NCI-H146 treated with DMSO at 0.1 percent for 48 hours (cell line): Measurements from ENCODE around the gene SLC40A1.

Experiments used
- DNase-seq: peaks from one replicate; lab custom pipeline; 2025; ENCODE audit not compliant: unreplicated experiment; lab: John Stamatoyannopoulos, UW

Gene SLC40A1

GRCh38 chr2:189574793-189575475, 5.7 kb downstream of the SLC40A1 start:
- no peak for DNase-seq

DNA sequence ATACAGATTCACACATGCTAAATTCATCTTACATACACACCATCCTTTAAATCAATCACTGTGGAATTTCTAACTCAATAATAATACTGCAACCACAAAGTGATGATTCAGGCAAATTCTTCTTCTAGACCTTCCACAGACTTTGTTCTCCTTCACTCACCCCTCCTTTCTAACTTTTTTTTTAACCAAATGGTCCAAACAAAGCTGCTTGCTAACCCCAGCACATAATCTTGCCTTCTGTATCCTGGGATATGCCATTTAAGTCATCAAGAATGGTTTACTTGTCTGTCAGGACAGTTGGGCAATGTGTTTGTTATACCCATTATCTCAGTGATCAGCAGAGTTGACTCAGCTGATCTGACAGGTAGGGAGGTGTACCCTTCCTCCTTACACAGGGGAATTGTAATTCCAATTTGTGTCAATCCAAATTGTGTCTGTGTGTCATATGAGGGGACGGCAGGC, 10.0 kb downstream of the SLC40A1 start:
- no peak for DNase-seq

DNA sequence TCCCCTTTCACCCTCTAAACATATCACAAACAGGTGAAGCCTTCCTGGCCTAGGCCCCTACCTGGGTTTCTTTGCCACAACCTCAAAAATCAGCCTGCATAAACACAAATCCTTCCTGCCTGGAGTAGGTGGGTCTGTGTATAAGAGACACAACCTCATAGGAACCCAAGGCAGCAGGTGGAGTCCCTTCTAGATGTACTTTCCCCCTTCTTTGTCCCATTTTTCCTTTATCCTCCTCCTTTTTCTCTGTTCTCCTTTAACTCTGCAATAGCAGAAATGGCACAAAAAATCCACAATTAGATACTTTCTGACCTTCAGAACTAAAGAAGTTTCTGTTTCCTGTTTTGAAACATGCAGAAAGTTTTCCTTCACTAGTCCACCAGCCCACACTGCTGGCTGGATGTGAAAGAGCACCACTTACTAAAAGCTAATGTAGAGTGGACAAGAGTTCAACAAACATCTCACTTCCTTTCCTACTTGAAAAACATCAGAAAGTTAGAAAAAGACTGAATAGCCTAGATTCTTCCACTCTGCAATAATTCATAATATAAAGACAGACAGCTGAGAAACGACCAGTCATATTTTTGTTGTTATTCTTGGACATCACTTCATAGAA, 11.2 kb downstream of the SLC40A1 start:
- DNase-seq, result no peak

- no peak for DNase-seq
These were observed 14.5 kb downstream of the SLC40A1 start for GRCh38 chr2:189566046-189566445.

DNA sequence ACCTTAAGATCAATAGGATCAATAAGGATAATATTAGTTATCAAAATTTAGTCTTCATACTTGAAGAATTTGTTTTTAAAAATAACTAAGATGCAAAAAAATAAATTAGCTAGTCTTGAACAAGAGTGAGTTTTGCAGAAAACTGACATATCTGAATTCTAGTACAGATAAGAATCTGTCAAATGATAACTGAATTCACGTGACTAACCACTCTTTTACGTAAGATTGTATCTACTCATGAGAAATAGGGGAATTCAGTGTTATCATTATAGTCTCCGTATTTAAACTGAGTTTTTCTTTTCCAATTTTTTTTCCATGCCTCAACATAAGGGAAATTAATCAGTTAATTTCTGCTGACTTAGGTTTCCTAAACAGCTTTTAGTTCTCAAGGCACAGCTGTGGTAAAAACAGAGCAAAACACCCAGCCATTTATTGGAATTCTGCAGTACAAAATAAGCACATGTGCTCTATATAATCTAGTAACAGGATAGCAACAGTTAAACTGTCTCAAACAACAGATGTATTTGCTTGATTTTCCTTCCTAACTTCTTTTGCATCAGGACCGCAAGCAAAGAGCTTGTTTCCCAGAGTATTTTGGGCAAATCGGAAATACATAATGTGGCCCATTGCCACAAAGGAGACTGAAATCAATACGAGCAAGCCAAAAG, 19.1 kb downstream of the SLC40A1 start:
- DNase-seq, result no peak

DNA sequence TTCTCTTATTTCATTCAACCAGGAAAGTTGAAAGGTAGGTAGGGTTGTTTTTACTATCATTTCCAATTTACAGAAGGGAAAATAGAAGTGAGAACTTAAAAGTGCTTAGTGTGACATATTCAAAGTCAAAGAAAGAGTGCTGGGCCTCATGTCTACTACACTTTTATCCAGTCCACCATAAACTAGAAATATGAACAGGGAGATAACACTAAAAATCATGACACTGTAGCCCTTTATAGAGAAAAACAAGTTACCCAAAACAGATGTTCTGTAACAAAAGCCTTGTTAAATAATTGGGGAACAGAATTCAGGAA, 20.4 kb downstream of the SLC40A1 start:
- no peak for DNase-seq

DNA sequence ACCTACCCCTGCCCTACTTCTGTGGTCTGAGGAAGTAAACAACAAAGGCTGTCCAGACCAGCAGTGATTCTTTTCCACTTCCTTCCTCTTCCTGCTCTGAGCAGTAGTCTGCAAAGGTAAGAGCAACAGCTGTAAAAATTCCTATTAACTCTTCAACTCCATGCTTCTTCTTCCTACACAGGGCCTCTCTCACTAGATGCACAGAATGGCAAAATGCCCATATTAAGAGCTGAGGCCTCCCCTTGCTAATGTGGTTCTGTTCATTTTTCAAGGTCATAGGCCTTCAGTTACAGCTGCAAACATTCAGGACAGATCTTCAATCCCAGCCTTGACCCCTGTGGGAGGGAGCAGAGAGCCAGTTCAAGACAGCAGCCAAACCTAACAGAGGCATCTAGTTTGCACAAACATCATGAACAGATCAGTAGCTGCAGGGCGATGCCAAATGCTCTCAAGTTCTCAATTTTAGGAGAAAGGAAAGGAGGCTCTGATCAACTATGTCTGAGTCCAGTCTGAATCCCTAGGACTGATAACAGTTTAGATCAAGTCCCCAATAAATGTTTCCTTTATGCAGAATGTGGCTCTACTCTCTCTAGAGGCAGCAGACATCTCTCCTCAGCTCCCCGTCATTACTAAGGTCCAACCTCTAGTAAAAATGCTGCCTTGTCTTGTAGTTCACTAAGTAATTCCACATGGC, 20.9 kb downstream of the SLC40A1 start:
- DNase-seq, result no peak

DNA sequence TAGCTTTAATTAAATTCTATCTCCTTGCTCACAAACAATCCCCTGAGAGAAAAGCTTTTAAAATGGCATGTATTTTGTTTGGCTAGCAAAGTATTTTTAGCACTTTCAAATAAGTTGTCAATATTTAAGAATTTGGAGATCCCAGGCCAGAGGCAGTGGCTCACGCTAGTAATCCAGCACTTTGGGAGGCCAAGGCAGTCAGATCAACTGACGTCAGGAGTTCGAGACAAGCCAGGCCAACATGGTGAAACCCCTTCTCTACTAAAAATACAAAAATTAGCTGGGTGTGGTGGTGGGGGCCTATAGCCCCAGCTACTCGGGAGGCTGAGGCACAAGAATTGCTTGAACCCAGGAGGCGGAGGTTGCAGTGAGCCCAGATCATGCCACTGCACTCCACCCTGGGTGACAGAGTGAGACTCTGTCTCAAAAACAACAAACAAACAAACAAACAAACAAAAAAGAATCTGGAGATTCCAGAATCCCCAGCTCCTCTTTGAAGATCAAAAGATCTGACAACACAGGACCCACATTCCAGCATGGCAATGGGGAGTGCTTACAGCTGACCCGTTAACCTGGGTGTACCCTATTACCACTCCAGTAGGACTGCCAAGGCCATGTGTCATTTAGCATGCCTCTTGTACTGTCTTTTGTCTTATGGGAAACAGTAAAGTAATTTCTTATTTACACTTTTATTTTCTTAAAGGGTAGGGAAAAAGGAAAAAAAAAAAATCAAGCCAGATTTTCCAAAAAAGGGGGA, 21.9 kb downstream of the SLC40A1 start:
- DNase-seq, result no peak

- no peak for DNase-seq
These were observed 23.2 kb downstream of the SLC40A1 start for GRCh38 chr2:189557373-189557772.

DNA sequence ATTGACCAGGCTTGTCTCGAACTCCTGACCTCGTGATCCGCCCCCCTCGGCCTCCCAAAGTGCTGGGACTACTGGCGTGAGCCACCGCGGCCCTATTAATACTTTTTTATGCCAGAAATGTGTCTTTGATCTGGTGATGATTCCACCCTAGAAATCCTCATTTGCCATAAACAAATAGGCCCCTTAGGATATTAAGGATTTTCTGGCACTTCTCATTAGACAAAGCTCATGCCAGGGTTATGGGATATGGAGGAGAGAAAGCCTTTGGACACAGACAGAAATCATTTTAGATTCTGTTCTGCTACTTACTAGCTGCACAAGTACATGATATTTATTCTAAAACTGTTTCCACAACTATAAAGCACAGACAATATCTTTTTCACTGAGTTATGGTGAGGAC, 24.1 kb downstream of the SLC40A1 start:
- no peak for DNase-seq

DNA sequence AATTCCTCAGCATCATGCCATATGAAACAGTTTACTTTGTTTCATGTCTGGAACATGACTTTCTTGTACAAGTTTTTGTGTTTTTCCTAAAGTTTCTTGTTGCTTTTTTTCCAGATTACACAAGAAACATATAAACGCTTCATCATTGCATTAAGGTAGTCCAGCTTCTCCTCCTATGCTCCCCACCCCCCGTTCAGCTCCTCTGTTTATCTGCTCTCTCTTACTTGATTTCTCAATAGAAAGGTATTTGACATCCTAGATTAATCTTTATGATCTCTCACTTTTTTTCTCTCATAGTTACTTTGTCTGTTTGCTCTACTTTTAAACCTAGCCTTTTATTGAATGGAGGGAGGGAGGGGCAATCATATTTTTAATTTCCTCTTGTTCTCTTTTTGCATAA, 25.4 kb downstream of the SLC40A1 start:
- DNase-seq, result no peak

GRCh38 chr2:189553504-189554088, 27.0 kb downstream of the SLC40A1 start:
- no peak for DNase-seq

DNA sequence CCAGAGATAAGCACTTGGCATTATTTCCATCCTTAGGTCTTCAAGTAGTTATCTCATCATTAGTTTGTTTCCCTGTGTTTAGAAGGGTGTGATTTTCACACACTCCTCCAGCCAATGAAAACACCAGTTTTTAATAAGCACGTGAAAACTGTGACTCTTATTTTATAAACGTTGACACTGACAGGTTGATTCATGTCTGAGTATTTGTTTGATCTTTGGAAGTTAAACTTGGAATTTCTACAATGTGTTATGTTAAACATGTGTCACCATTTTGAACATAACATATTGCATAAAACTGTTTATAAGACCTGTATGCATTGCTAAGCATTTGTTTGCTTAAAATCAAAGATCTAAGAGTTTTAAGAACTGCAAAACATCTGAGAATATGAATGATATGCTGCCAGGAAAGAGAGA, 27.6 kb downstream of the SLC40A1 start:
- no peak for DNase-seq

GRCh38 chr2:189552334-189552990, 28.1 kb downstream of the SLC40A1 start:
- no peak for DNase-seq

GRCh38 chr2:189551808-189552207, 28.8 kb downstream of the SLC40A1 start:
- DNase-seq, result no peak

DNA sequence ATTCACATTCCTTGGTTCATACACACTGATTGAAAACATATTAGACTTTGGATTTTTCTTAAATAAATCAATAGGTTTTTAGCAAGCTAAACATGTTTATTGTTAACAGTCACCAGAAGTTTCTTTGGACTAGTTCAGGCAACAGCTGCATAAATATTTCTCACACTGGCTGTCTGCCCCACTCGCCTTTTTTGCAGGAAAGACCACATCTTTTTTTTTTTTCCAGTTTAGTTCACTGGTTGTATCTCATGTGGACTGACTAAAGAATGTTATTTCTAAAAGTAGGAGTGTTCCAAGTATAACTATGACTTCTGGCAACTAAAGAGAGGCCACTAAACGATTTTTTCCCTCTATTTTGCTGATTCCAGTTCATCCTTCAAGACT, 31.1 kb downstream of the SLC40A1 start:
- no peak for DNase-seq

DNA sequence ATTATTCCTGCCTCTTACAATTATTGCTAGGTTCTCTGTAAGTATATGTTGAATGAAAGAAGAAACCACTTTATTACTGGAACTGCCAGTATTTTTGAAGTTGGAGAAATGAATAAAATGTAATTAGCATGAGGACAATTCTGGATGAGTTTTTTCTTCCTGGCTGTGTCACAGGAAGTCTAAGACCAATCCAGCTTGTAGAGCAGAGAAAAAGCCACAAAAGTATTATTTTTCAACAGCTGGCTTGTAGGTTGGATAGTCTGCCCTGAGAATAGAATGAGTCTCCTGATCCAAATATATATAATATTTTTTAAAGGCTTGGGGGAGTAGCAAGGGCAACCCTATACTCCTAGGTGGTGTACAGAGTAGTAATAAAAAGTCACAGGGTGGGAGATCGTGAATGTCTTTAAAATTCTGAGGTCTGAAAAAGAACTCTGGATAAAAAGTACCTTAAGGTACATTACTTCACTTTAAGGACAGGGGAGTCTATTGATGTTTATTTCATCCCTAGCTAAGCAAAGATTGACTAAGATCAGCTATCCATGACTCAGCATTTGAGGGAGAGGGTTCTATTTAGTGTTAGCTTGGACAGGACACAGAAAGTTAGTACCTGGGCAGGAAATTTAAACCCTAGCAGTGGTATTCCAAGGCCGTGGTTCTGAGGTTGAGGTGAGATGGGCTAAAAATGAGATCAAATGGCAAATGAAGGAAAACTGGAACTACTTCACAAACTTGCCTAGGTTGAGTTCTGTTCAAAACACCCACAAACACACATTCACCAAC, 31.7 kb downstream of the SLC40A1 start:
- no peak for DNase-seq

DNA sequence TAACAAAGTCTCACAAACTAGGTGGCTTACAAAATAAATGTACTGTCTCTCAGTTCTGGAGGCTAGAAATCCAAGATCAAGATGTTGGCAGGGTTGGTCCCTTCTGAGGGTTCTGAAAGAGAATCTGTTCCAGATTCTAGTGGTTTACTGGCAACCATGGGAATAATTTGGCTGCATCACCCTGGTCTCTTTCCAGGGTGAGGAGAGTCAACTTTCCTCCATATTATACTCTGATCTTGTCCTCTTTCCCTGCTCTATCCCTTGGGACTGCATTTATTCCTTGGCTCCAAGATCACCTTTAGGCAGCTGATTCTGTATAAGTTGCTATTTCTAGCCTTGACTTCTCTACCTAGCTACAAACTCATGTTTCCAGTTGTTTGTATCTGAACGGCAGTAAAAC, 35.2 kb downstream of the SLC40A1 start:
- DNase-seq, result no peak

GRCh38 chr2:189544318-189545042, 36.1 kb downstream of the SLC40A1 start:
- DNase-seq, result no peak
